Panc1 (cell line): Measurements from ENCODE around the gene KRT77. TPM values are rescaled to one million over a fixed set of nuclear protein-coding genes. Genes with fewer than 3 reads are reported as not detected.
A peak's percentile ranks its signal among the peaks of the same experiment; 100 is the strongest.

ENCODE experiments used
- ATAC-seq: fragments of 200-7000 bp; cut with Tn5 transposase; 2 replicates; pipeline ENCODE4 v1.9.1; 2020; ENCODE audit warnings: mild to moderate bottlenecking, moderate library complexity
- BruUV-seq: library from RNA; stranded (reverse); fragments of 400-500 nt; replicated peaks from 2 replicates; lab custom pipeline; 2021; lab: Mats Ljungman, UMichigan
- CTCF ChIA-PET: fragments of 300-600 bp; sonication (Branson Sonifier 250); formaldehyde crosslinking; loops from one replicate; lab custom pipeline; 2022; ENCODE audit warnings: antibody characterized with exemption; lab: Charles Lee
- POLR2A ChIA-PET: fragments of 300-600 bp; sonication (Branson Sonifier 250); formaldehyde crosslinking; loops from one replicate; lab custom pipeline; 2022; ENCODE audit warnings: antibody characterized with exemption; lab: Charles Lee
- DNase-seq: peaks from one replicate; pipeline ENCODE4 v3.0.0-alpha.2; 2010; ENCODE audit warnings: low read depth, low spot score
- H3K27ac ChIP-seq: 2 replicates; pipeline ENCODE4 v1.5.1; 2011; ENCODE audit warnings: mild to moderate bottlenecking, low read length, inconsistent platforms
- H3K27me3 ChIP-seq: fragments of 200-500 bp; sonication (Bioruptor generic); 2 replicates; pipeline ENCODE4 v1.6.0; 2014; ENCODE audit warnings: low read length, inconsistent platforms; ENCODE audit not compliant: control insufficient read depth, insufficient read depth
- H3K36me3 ChIP-seq: fragments of 200-500 bp; sonication (Bioruptor generic); 2 replicates; pipeline ENCODE4 v1.5.1; 2014; ENCODE audit warnings: inconsistent platforms, mild to moderate bottlenecking, low read length, moderate library complexity; ENCODE audit not compliant: control insufficient read depth, insufficient read depth
- H3K4me1 ChIP-seq: 2 replicates; pipeline ENCODE4 v1.5.1; 2011; ENCODE audit warnings: inconsistent platforms, mild to moderate bottlenecking, low read length, moderate library complexity; ENCODE audit not compliant: control insufficient read depth, insufficient read depth
- H3K4me3 ChIP-seq, 2 experiments: 2 replicates each; pipeline ENCODE4 v1.5.1; 2011 to 2012; ENCODE audit warnings: low read depth in 2 of 2, low read length in 2 of 2, mild to moderate bottlenecking in 2 of 2, inconsistent platforms in 1 of 2, moderate library complexity in 1 of 2
- H3K9me3 ChIP-seq: fragments of 200-500 bp; sonication (Bioruptor generic); 2 replicates; pipeline ENCODE4 v1.5.1; 2014; ENCODE audit warnings: low read depth, mild to moderate bottlenecking, inconsistent platforms, low read length, moderate library complexity; ENCODE audit not compliant: control insufficient read depth, insufficient read depth
- CTCF ChIP-seq: fragments of 450-650 bp; IDR thresholded peaks from 2 replicates; pipeline ENCODE4 v1.5.1; 2017; ENCODE audit warnings: mild to moderate bottlenecking
- POLR2AphosphoS5 ChIP-seq: IDR thresholded peaks from 2 replicates; pipeline ENCODE4 v1.6.1; 2012; ENCODE audit warnings: mild to moderate bottlenecking, low read depth, low read length, moderate library complexity
- REST ChIP-seq, 2 experiments: IDR thresholded peaks; 2 replicates each; pipeline ENCODE4 v1.6.1; 2011 to 2012; ENCODE audit warnings: low read depth in 2 of 2, control low read depth in 1 of 2, low read length in 1 of 2, mild to moderate bottlenecking in 1 of 2, moderate library complexity in 1 of 2; ENCODE audit not compliant: insufficient read depth in 1 of 2
- SIN3A ChIP-seq: IDR thresholded peaks from 2 replicates; pipeline ENCODE4 v1.6.1; 2012; ENCODE audit warnings: low read depth, mild to moderate bottlenecking, low read length, moderate library complexity, borderline replicate concordance; ENCODE audit not compliant: insufficient read depth
- TCF7L2 ChIP-seq: IDR thresholded peaks from 2 replicates; pipeline ENCODE4 v1.6.1; 2011; ENCODE audit warnings: mild to moderate bottlenecking, low read depth, low read length, inconsistent platforms
- in situ Hi-C: cut with HindIII; loops from 2 replicates; pipeline ENCODE4 v1.10.0; 2016; ENCODE audit warnings: low sequenced_read_pairs, low pct_unique_long_range_greater_than_20kb
- intact Hi-C: fragments of 100-400 bp; cut with micrococcal nuclease; formaldehyde crosslinking; loops from one replicate; pipeline ENCODE4 v1.10.0; 2022; ENCODE audit not compliant: unreplicated experiment
- total RNA-seq: library from RNA; stranded (reverse); gene quantifications from one replicate; pipeline ENCODE4 v1.2.1, GENCODE V29; 2021; ENCODE audit not compliant: unreplicated experiment

Gene KRT77
- total RNA-seq, 1 experiment from 2014 or later: not detected

GRCh38 chr12:52667931-52668330 is 35.4 kb downstream of the KRT77 start:
- Histone ChIP-seq H3K27me3 (peaks cover 31% of the 10 kb centered on the region), H3K27ac (no peak overlapping the region), H3K36me3 (no peaks in the 10 kb centered on the region; the same call in 1 of the 2 replicates), H3K4me3 (no peak overlapping the region), H3K9me3 (no peaks in the 10 kb centered on the region), H3K4me1 (no peaks in the 10 kb centered on the region)
- ATAC-seq (no peak), DNase-seq (no peak)
- TF ChIP-seq SIN3A (no peak), TCF7L2 (no peak), POLR2AphosphoS5 (no peak), REST (IDR thresholded peaks at IDR 0.05; ENCODE audit: insufficient read depth in 1 of 2, low read depth in 2 of 2, low read length in 1 of 2) (no peak), CTCF (no peak)
- POLR2A ChIA-PET: no interaction called here
- in situ Hi-C loops (no loop called here), intact Hi-C loops (no loop called here)
- CTCF ChIA-PET: no interaction called here
- BruUV-seq: no TSS peak

- intact Hi-C loops: no loop called here
- POLR2A ChIA-PET: no interaction called here
- no TSS peak for BruUV-seq
Measured at GRCh38 chr12:52667509-52667908, 35.8 kb downstream of the KRT77 start.

More at GRCh38 chr12:52667509-52667908, 35.8 kb downstream of the KRT77 start:
- no peaks in the 10 kb centered on the region for H3K9me3 ChIP-seq
- peaks cover 27% of the 10 kb centered on the region for H3K27me3 ChIP-seq
- in situ Hi-C loops: no loop called here
- no peaks in the 10 kb centered on the region; the same call in 1 of the 2 replicates for H3K36me3 ChIP-seq
- CTCF ChIA-PET: no interaction called here
- TF ChIP-seq REST (IDR thresholded peaks at IDR 0.05; ENCODE audit: insufficient read depth in 1 of 2, low read depth in 2 of 2, low read length in 1 of 2) (no peak), CTCF (peak; percentile 48)
- no peak overlapping the region for H3K4me3 ChIP-seq
- H3K27ac ChIP-seq: no peak overlapping the region
- H3K4me1 ChIP-seq: no peaks in the 10 kb centered on the region
- no peak for DNase-seq
- no peak for ATAC-seq
